Endothelial cell of umbilical vein (primary cell): ENCODE results near the gene MRAP. TPM values are rescaled to one million over a fixed set of nuclear protein-coding genes. Genes with fewer than 3 reads are reported as not detected.

ENCODE experiments used
- BruUV-seq: library from RNA; stranded (reverse); fragments of 400-500 nt; replicated peaks from 2 replicates; lab custom pipeline; 2021; lab: Mats Ljungman, UMichigan
- CTCF ChIA-PET: fragments of 300-600, 350-600 bp; sonication (Branson Sonifier 250); formaldehyde crosslinking; loops from one replicate; lab custom pipeline; 2021; ENCODE audit warnings: antibody characterized with exemption, inconsistent platforms; lab: Charles Lee
- POLR2A ChIA-PET: fragments of 300-600, 350-600 bp; sonication (Branson Sonifier 250); formaldehyde crosslinking; loops from one replicate; lab custom pipeline; 2021; ENCODE audit warnings: antibody characterized with exemption, inconsistent platforms; lab: Charles Lee
- DNase-seq: peaks from one replicate; pipeline ENCODE4 v3.0.0-alpha.2; 2011; ENCODE audit warnings: low read depth, low spot score
- FAIRE-seq: peaks from 2 replicates; lab custom pipeline; 2011; peaks lifted over from hg19 to GRCh38; lab: Jason Lieb, UNC
- H2AFZ ChIP-seq: 2 replicates; pipeline ENCODE4 v1.6.0; 2012; ENCODE audit warnings: low read depth, low read length, control low read depth, inconsistent platforms
- H3K27ac ChIP-seq: 2 replicates; pipeline ENCODE4 v1.5.1; 2011; ENCODE audit warnings: low read depth, mild to moderate bottlenecking, control low read depth, low read length, moderate library complexity; ENCODE audit not compliant: insufficient read depth
- H3K27me3 ChIP-seq, 2 experiments: 2 replicates each; pipeline versions ENCODE4 v1.6.0 to v1.6.1; 2011; ENCODE audit warnings: low read length in 2 of 2, mixed read lengths in 1 of 2; ENCODE audit not compliant: control insufficient read depth in 2 of 2, insufficient read depth in 2 of 2
- H3K36me3 ChIP-seq, 2 experiments: 2 replicates in 1 of 2; 3 replicates in 1 of 2; pipeline ENCODE4 v1.5.1; 2011; ENCODE audit warnings: low read length in 2 of 2, mild to moderate bottlenecking in 1 of 2, moderate library complexity in 1 of 2; ENCODE audit not compliant: control insufficient read depth in 2 of 2, insufficient read depth in 2 of 2; ENCODE audit errors: extremely low read depth in 1 of 2
- H3K4me1 ChIP-seq: 3 replicates; pipeline ENCODE4 v1.5.1; 2011; ENCODE audit warnings: mild to moderate bottlenecking, low read length; ENCODE audit not compliant: control insufficient read depth, insufficient read depth; ENCODE audit errors: extremely low read depth
- H3K4me2 ChIP-seq: 2 replicates; pipeline ENCODE4 v1.6.1; 2011; ENCODE audit warnings: low read length, control low read depth, mixed read lengths; ENCODE audit not compliant: insufficient read depth
- H3K4me3 ChIP-seq, 3 experiments: fragments of 200-600 bp in 1 of 3; sonication (generic), shearing (Covaris generic) in 1 of 3; replicated peaks in 1 of 3; 2 replicates each; pipeline ENCODE4 v1.5.1; 2011 to 2016; ENCODE audit warnings: control low read depth in 3 of 3, low read length in 3 of 3, mild to moderate bottlenecking in 2 of 3, inconsistent platforms in 1 of 3, low read depth in 1 of 3, moderate library complexity in 1 of 3; ENCODE audit not compliant: insufficient read depth in 1 of 3
- H3K79me2 ChIP-seq: 2 replicates; pipeline ENCODE4 v1.6.0; 2012; ENCODE audit warnings: low read length, inconsistent platforms; ENCODE audit not compliant: control insufficient read depth, insufficient read depth
- H3K9ac ChIP-seq: replicated peaks from 2 replicates; pipeline ENCODE3; 2011; ENCODE audit warnings: low read length, control low read depth; ENCODE audit not compliant: insufficient read depth; ENCODE audit errors: extremely low read depth
- H3K9me1 ChIP-seq: replicated peaks from 3 replicates; pipeline ENCODE4 v1.6.0; 2011; ENCODE audit warnings: mild to moderate bottlenecking, low read length; ENCODE audit not compliant: control insufficient read depth, insufficient read depth; ENCODE audit errors: extremely low read depth
- H3K9me3 ChIP-seq: replicated peaks from 2 replicates; pipeline ENCODE4 v1.5.1; 2012; ENCODE audit warnings: low read length, inconsistent platforms; ENCODE audit not compliant: control insufficient read depth, insufficient read depth
- H4K20me1 ChIP-seq: replicated peaks from 2 replicates; pipeline ENCODE3; 2011; ENCODE audit warnings: mild to moderate bottlenecking, low read length; ENCODE audit not compliant: control insufficient read depth, insufficient read depth; ENCODE audit errors: extremely low read depth
- CTCF ChIP-seq, 2 donors: IDR thresholded peaks; 1 replicate in 1 of 2; 2 replicates in 1 of 2; pipeline ENCODE4 v1.5.1; 2011; ENCODE audit warnings: low read length in 2 of 2, mild to moderate bottlenecking in 2 of 2, moderate library complexity in 2 of 2, control low read depth in 1 of 2, inconsistent platforms in 1 of 2, low read depth in 1 of 2; ENCODE audit not compliant: insufficient read depth in 1 of 2; ENCODE audit errors: extremely low read depth in 1 of 2
- EZH2 ChIP-seq: IDR thresholded peaks from 2 replicates; pipeline ENCODE4 v1.6.1; 2012; ENCODE audit warnings: borderline replicate concordance, low read depth, mild to moderate bottlenecking, moderate library complexity, low read length, inconsistent platforms; ENCODE audit not compliant: severe bottlenecking
- FOS ChIP-seq: IDR thresholded peaks from 2 replicates; pipeline ENCODE4 v1.6.1; 2011; ENCODE audit warnings: mild to moderate bottlenecking, low read length, moderate library complexity, borderline replicate concordance; ENCODE audit not compliant: insufficient read depth
- GATA2 ChIP-seq: IDR thresholded peaks from 2 replicates; pipeline ENCODE4 v1.7.0; 2011; ENCODE audit warnings: low read depth, mild to moderate bottlenecking, moderate library complexity, mixed read lengths, low read length; ENCODE audit not compliant: insufficient read length, insufficient read depth
- JUN ChIP-seq: IDR thresholded peaks from 2 replicates; pipeline ENCODE4 v1.6.1; 2011; ENCODE audit warnings: borderline replicate concordance, low read depth; ENCODE audit not compliant: insufficient read length, insufficient read depth
- MAX ChIP-seq: IDR thresholded peaks from 2 replicates; pipeline ENCODE4 v1.6.1; 2011; ENCODE audit not compliant: insufficient read depth, insufficient read length
- MYC ChIP-seq: IDR thresholded peaks from one replicate; pipeline ENCODE4 v1.6.1; 2011; ENCODE audit warnings: mild to moderate bottlenecking, low read depth, low read length
- POLR2A ChIP-seq: IDR thresholded peaks from 2 replicates; pipeline ENCODE4 v1.6.1; 2012; ENCODE audit warnings: low read depth, mild to moderate bottlenecking, control low read depth, low read length
- POLR2AphosphoS5 ChIP-seq: IDR thresholded peaks from 2 replicates; pipeline ENCODE4 v1.6.1; 2012; ENCODE audit warnings: low read depth, mild to moderate bottlenecking, control low read depth, low read length, moderate library complexity; ENCODE audit not compliant: insufficient read depth
- dilution Hi-C: fragments of 300-500 bp; cut with MboI; formaldehyde crosslinking; loops from one replicate; pipeline ENCODE4 v1.15.0; 2019; ENCODE audit warnings: low sequenced_read_pairs; ENCODE audit not compliant: extremely low pct_ligation_motif_present
- intact Hi-C: fragments of 100-400 bp; cut with micrococcal nuclease; formaldehyde crosslinking; loops from one replicate; pipeline ENCODE4 v1.10.0; 2022
- polyA plus RNA-seq, 4 experiments: library from polyadenylated mRNA; depleted of rRNA in 3 of 4; stranded (reverse) in 3 of 4; unstranded in 1 of 4; fragments of >200 nt; gene quantifications; 2 replicates each; pipeline versions ENCODE4 v1.2.1 to v1.2.3, GENCODE V29; 2011 to 2012; ENCODE audit warnings: missing spikeins in 1 of 4
- total RNA-seq: library from RNA; stranded (reverse); gene quantifications from 2 replicates; pipeline ENCODE4 v1.2.3, GENCODE V29; 2021

MRAP gene
- total and polyA plus RNA-seq, 2 donors (not counting 3 experiments of a cell fraction or from before 2014, with no cell fraction given): not detected

- H3K4me2 ChIP-seq: no peak overlapping the region
- no peaks in the 10 kb centered on the region for H3K27me3 ChIP-seq
- CTCF ChIA-PET: no interaction called here
- no peak overlapping the region for H3K9ac ChIP-seq
- intact Hi-C loops: no loop called here
- peaks cover 6% of the 10 kb centered on the region for H3K79me2 ChIP-seq
- FAIRE-seq: no peak
- no peaks in the 10 kb centered on the region for H3K36me3 ChIP-seq
- no peaks in the 10 kb centered on the region for H3K9me1 ChIP-seq
- POLR2A ChIA-PET: no interaction called here
- TF ChIP-seq MAX: no peak
- no peak for TF ChIP-seq FOS
- no peak for TF ChIP-seq JUN
- TF ChIP-seq MYC: no peak
- TF ChIP-seq GATA2: no peak
- no peak for TF ChIP-seq EZH2
- TF ChIP-seq POLR2A: no peak
- TF ChIP-seq CTCF (IDR thresholded peaks at IDR 0.05; ENCODE audit: extremely low read depth in 1 of 2, insufficient read depth in 1 of 2, low read depth in 1 of 2, low read length in 2 of 2): no peak
- no peak for TF ChIP-seq POLR2AphosphoS5
- DNase-seq: no peak
- no TSS peak for BruUV-seq
- H3K9me3 ChIP-seq: no peaks in the 10 kb centered on the region
- no peak overlapping the region for H3K4me3 ChIP-seq
- no peaks in the 10 kb centered on the region for H4K20me1 ChIP-seq
- H3K4me1 ChIP-seq: peaks cover 12% of the 10 kb centered on the region
- no peak overlapping the region for H3K27ac ChIP-seq
- dilution Hi-C loops: no loop called here
- no peak overlapping the region for H2AFZ ChIP-seq
These were observed 15.7 kb upstream of the MRAP start for GRCh38 chr21:32282992-32283391.
